Ovary (tissue), 3 donors: Measurements from ENCODE around the gene CDADC1.

Source experiments
- EP300 ChIP-seq: sonication (generic); formaldehyde crosslinking; IDR thresholded peaks from one replicate; pipeline ENCODE4 v1.6.1; 2017; ENCODE audit warnings: antibody characterized with exemption
- POLR2A ChIP-seq: fragments of 450-650 bp; IDR thresholded peaks from one replicate; pipeline ENCODE4 v1.6.1; 2017; ENCODE audit warnings: antibody characterized with exemption, mild to moderate bottlenecking, moderate library complexity
- TF ChIP-seq, protein P1 (sequence below), 3 donors: fragments of 450-650 bp in 2 of 3; fragments of 200-600 bp in 1 of 3; IDR thresholded peaks; one replicate each; pipeline versions ENCODE4 v1.5.1 to v1.8.0; 2016 to 2022; ENCODE audit warnings: antibody characterized with exemption in 3 of 3, mild to moderate bottlenecking in 1 of 3
- donor health status: DM: no; HTN: no; CAD: no.

DNA sequence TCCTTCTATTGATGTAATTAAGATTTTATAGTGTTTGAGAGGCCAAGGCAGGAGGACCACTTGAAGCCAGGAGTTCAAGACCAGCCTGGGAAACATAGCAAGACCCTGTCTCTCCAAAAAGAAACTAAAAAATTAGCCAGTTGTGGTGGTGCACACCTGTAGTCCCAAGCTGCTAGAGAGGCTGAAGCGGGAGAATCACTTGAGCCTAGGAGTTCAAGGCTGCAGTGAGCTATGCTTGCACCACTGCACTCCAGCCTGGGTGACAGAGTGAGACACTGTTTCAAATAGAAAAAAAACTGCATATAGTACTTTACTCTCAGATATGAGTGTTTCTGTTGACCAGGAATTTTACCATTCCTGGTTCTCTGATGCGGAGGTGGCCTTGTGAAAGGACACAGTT lies 48.9 kb downstream of the CDADC1 start:
- TF ChIP-seq, protein P1, sequence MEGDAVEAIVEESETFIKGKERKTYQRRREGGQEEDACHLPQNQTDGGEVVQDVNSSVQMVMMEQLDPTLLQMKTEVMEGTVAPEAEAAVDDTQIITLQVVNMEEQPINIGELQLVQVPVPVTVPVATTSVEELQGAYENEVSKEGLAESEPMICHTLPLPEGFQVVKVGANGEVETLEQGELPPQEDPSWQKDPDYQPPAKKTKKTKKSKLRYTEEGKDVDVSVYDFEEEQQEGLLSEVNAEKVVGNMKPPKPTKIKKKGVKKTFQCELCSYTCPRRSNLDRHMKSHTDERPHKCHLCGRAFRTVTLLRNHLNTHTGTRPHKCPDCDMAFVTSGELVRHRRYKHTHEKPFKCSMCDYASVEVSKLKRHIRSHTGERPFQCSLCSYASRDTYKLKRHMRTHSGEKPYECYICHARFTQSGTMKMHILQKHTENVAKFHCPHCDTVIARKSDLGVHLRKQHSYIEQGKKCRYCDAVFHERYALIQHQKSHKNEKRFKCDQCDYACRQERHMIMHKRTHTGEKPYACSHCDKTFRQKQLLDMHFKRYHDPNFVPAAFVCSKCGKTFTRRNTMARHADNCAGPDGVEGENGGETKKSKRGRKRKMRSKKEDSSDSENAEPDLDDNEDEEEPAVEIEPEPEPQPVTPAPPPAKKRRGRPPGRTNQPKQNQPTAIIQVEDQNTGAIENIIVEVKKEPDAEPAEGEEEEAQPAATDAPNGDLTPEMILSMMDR (IDR thresholded peaks at IDR 0.05) = no peak
- TF ChIP-seq POLR2A (no peak), EP300 (no peak)
